Measurements from ENCODE around the gene AS3MT.

DNA sequence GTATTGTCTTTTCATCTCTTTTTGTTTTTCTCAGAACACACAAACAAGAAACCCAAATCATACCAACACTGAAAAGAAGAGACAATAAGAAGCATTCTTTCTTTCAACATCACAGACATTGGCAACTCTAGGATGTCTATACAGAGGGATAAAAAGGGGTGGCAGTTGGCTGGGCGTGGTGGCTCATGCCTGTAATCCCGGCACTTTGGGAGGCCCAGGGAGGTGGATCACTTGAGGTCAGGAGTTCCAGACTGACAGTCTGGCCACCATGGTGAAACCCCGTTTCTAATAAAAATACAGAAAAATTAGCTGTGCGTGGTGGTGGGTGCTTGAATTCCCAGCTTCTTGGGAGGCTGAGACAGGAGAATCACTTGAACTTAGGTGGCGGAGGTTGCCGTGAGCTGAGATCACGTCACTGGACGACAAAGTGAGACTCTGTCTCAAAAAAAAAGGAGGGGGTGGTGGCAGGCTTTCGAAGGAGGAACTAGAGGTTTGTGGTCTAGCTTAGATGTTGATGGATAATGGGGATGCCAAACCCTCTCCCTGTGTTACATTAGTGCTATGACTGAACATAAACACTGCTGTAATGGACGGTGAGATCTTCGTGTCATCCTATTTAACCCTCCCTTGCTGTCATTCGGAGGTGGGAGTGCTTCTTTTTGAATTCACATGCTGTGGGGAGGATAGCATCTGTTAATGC lies 58.2 kb downstream of the AS3MT start:
- TF ChIP-seq ZNF76 (tag by site-specific recombination; IDR thresholded peaks at IDR 0.05; ENCODE audit: borderline replicate concordance, low read depth) (no peak), CTCF (tag by site-specific recombination; IDR thresholded peaks at IDR 0.05) (no peak), ZNF133 (tag by site-specific recombination; IDR thresholded peaks at IDR 0.05) (no peak), ZNF280D (tag by site-specific recombination; IDR thresholded peaks at IDR 0.05) (no peak), ZNF792 (tag by site-specific recombination; IDR thresholded peaks at IDR 0.05) (no peak), ZNF530 (tag by site-specific recombination; IDR thresholded peaks at IDR 0.05; ENCODE audit: low read depth) (no peak), ZNF292 (tag by site-specific recombination; IDR thresholded peaks at IDR 0.05; ENCODE audit: borderline replicate concordance, low read depth) (no peak), ZBTB6 (tag by site-specific recombination; IDR thresholded peaks at IDR 0.05) (no peak), ZNF580 (tag by site-specific recombination; IDR thresholded peaks at IDR 0.05) (no peak)
- TF ChIP-seq, protein P1, sequence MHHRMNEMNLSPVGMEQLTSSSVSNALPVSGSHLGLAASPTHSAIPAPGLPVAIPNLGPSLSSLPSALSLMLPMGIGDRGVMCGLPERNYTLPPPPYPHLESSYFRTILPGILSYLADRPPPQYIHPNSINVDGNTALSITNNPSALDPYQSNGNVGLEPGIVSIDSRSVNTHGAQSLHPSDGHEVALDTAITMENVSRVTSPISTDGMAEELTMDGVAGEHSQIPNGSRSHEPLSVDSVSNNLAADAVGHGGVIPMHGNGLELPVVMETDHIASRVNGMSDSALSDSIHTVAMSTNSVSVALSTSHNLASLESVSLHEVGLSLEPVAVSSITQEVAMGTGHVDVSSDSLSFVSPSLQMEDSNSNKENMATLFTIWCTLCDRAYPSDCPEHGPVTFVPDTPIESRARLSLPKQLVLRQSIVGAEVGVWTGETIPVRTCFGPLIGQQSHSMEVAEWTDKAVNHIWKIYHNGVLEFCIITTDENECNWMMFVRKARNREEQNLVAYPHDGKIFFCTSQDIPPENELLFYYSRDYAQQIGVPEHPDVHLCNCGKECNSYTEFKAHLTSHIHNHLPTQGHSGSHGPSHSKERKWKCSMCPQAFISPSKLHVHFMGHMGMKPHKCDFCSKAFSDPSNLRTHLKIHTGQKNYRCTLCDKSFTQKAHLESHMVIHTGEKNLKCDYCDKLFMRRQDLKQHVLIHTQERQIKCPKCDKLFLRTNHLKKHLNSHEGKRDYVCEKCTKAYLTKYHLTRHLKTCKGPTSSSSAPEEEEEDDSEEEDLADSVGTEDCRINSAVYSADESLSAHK (tag by site-specific recombination; IDR thresholded peaks at IDR 0.05), result no peak
- TF ChIP-seq, protein P2, sequence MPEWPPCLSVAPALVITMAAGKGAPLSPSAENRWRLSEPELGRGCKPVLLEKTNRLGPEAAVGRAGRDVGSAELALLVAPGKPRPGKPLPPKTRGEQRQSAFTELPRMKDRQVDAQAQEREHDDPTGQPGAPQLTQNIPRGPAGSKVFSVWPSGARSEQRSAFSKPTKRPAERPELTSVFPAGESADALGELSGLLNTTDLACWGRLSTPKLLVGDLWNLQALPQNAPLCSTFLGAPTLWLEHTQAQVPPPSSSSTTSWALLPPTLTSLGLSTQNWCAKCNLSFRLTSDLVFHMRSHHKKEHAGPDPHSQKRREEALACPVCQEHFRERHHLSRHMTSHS (tag by site-specific recombination; IDR thresholded peaks at IDR 0.05), result no peak
- TF ChIP-seq, protein P3, sequence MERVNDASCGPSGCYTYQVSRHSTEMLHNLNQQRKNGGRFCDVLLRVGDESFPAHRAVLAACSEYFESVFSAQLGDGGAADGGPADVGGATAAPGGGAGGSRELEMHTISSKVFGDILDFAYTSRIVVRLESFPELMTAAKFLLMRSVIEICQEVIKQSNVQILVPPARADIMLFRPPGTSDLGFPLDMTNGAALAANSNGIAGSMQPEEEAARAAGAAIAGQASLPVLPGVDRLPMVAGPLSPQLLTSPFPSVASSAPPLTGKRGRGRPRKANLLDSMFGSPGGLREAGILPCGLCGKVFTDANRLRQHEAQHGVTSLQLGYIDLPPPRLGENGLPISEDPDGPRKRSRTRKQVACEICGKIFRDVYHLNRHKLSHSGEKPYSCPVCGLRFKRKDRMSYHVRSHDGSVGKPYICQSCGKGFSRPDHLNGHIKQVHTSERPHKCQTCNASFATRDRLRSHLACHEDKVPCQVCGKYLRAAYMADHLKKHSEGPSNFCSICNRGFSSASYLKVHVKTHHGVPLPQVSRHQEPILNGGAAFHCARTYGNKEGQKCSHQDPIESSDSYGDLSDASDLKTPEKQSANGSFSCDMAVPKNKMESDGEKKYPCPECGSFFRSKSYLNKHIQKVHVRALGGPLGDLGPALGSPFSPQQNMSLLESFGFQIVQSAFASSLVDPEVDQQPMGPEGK (tag by site-specific recombination; IDR thresholded peaks at IDR 0.05), result no peak
- TF ChIP-seq, protein P4, sequence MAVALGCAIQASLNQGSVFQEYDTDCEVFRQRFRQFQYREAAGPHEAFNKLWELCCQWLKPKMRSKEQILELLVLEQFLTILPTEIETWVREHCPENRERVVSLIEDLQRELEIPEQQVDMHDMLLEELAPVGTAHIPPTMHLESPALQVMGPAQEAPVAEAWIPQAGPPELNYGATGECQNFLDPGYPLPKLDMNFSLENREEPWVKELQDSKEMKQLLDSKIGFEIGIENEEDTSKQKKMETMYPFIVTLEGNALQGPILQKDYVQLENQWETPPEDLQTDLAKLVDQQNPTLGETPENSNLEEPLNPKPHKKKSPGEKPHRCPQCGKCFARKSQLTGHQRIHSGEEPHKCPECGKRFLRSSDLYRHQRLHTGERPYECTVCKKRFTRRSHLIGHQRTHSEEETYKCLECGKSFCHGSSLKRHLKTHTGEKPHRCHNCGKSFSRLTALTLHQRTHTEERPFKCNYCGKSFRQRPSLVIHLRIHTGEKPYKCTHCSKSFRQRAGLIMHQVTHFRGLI (tag by site-specific recombination; IDR thresholded peaks at IDR 0.05), result no peak
